Measurements from ENCODE around the gene ENOX2.

The ENOX2 gene

GRCh38 chrX:130578906-130579305, 324.1 kb downstream of the ENOX2 start:
- no peak overlapping the region for H3K9ac ChIP-seq (ENCODE audit: low read length)
- H2BK12ac ChIP-seq (ENCODE audit: low read length in 2 of 2): no peak overlapping the region
- no peak overlapping the region for H3K18ac ChIP-seq (ENCODE audit: low read depth in 1 of 2, low read length in 2 of 2)
- H2BK5ac ChIP-seq (ENCODE audit: low read depth, low read length, poor library complexity, severe bottlenecking): no peak overlapping the region
- H2BK15ac ChIP-seq (ENCODE audit: low read depth, poor library complexity, severe bottlenecking): no peak overlapping the region
- no peak overlapping the region for H2AFZ ChIP-seq (ENCODE audit: low read depth, low read length)
- no peak overlapping the region for H3K27ac ChIP-seq (ENCODE audit: low read length, poor library complexity, severe bottlenecking)
- no peak overlapping the region for H3K14ac ChIP-seq (ENCODE audit: low read length in 2 of 2)
- no peaks in the 10 kb centered on the region for H3K36me3 ChIP-seq (ENCODE audit: control insufficient read depth in 1 of 2, insufficient read depth in 2 of 2, low read depth in 1 of 2, low read length in 2 of 2)
- no peak for DNase-seq
- no peaks in the 10 kb centered on the region for H3K27me3 ChIP-seq (ENCODE audit: control insufficient read depth in 1 of 2, insufficient read depth in 1 of 2, low read length in 2 of 2)
- H2AK5ac ChIP-seq (ENCODE audit: low read length, severe bottlenecking): no peak overlapping the region
- no peaks in the 10 kb centered on the region for H3K79me1 ChIP-seq (replicated peaks; ENCODE audit: low read length, poor library complexity, severe bottlenecking)
- no peaks in the 10 kb centered on the region for H3K9me3 ChIP-seq (ENCODE audit: control insufficient read depth, low read length)
- H3K4me2 ChIP-seq (ENCODE audit: low read length, poor library complexity, severe bottlenecking): no peak overlapping the region
- no peak overlapping the region for H2BK120ac ChIP-seq (ENCODE audit: low read depth, low read length)
- H3K4me1 ChIP-seq (ENCODE audit: control insufficient read depth, insufficient read depth, low read depth, low read length): no peaks in the 10 kb centered on the region
- H3K4ac ChIP-seq (ENCODE audit: low read depth in 1 of 2, low read length in 2 of 2): no peak overlapping the region
- no peak overlapping the region for H4K91ac ChIP-seq (ENCODE audit: low read length)
- H3K4me3 ChIP-seq (ENCODE audit: insufficient read depth in 1 of 2, low read depth in 1 of 2, low read length in 2 of 2): no peak overlapping the region
- H3K23ac ChIP-seq (ENCODE audit: low read length in 2 of 2): no peak overlapping the region
- no peak overlapping the region for H4K8ac ChIP-seq (ENCODE audit: low read length)

GRCh38 chrX:130577431-130577830, 325.6 kb downstream of the ENOX2 start:
- Histone ChIP-seq H3K4me3 (ENCODE audit: insufficient read depth in 1 of 2, low read depth in 1 of 2, low read length in 2 of 2) (no peak overlapping the region), H3K36me3 (ENCODE audit: control insufficient read depth in 1 of 2, insufficient read depth in 2 of 2, low read depth in 1 of 2, low read length in 2 of 2) (no peaks in the 10 kb centered on the region), H3K27ac (ENCODE audit: low read length, poor library complexity, severe bottlenecking) (no peak overlapping the region), H3K27me3 (ENCODE audit: control insufficient read depth in 1 of 2, insufficient read depth in 1 of 2, low read length in 2 of 2) (no peaks in the 10 kb centered on the region), H3K9me3 (ENCODE audit: control insufficient read depth, low read length) (no peaks in the 10 kb centered on the region), H2BK120ac (ENCODE audit: low read depth, low read length) (no peak overlapping the region), H2BK5ac (ENCODE audit: low read depth, low read length, poor library complexity, severe bottlenecking) (no peak overlapping the region), H3K23ac (ENCODE audit: low read length in 2 of 2) (no peak overlapping the region), H3K4ac (ENCODE audit: low read depth in 1 of 2, low read length in 2 of 2) (no peak overlapping the region), H4K8ac (ENCODE audit: low read length) (no peak overlapping the region), H2BK12ac (ENCODE audit: low read length in 2 of 2) (no peak overlapping the region), H3K4me2 (ENCODE audit: low read length, poor library complexity, severe bottlenecking) (no peak overlapping the region), H2AFZ (ENCODE audit: low read depth, low read length) (no peak overlapping the region), H3K4me1 (ENCODE audit: control insufficient read depth, insufficient read depth, low read depth, low read length) (no peaks in the 10 kb centered on the region), H3K9ac (ENCODE audit: low read length) (no peak overlapping the region), H3K14ac (ENCODE audit: low read length in 2 of 2) (no peak overlapping the region), H3K79me1 (replicated peaks; ENCODE audit: low read length, poor library complexity, severe bottlenecking) (no peaks in the 10 kb centered on the region), H2BK15ac (ENCODE audit: low read depth, poor library complexity, severe bottlenecking) (no peak overlapping the region), H2AK5ac (ENCODE audit: low read length, severe bottlenecking) (no peak overlapping the region), H4K91ac (ENCODE audit: low read length) (no peak overlapping the region), H3K18ac (ENCODE audit: low read depth in 1 of 2, low read length in 2 of 2) (no peak overlapping the region)
- DNase-seq: no peak
- WGBS: 95% methylated on average over 1 of the region's 2 CpGs

GRCh38 chrX:130575831-130576389, 327.1 kb downstream of the ENOX2 start:
- no peaks in the 10 kb centered on the region for H3K79me1 ChIP-seq (replicated peaks; ENCODE audit: low read length, poor library complexity, severe bottlenecking)
- no peak overlapping the region for H3K27ac ChIP-seq (ENCODE audit: low read length, poor library complexity, severe bottlenecking)
- H2AK5ac ChIP-seq (ENCODE audit: low read length, severe bottlenecking): no peak overlapping the region
- H3K4me3 ChIP-seq (ENCODE audit: insufficient read depth in 1 of 2, low read depth in 1 of 2, low read length in 2 of 2): no peak overlapping the region
- no peaks in the 10 kb centered on the region for H3K9me3 ChIP-seq (ENCODE audit: control insufficient read depth, low read length)
- no peak overlapping the region for H3K9ac ChIP-seq (ENCODE audit: low read length)
- no peak overlapping the region for H2AFZ ChIP-seq (ENCODE audit: low read depth, low read length)
- no peaks in the 10 kb centered on the region for H3K27me3 ChIP-seq (ENCODE audit: control insufficient read depth in 1 of 2, insufficient read depth in 1 of 2, low read length in 2 of 2)
- no peak overlapping the region for H3K4ac ChIP-seq (ENCODE audit: low read depth in 1 of 2, low read length in 2 of 2)
- no peak overlapping the region for H2BK12ac ChIP-seq (ENCODE audit: low read length in 2 of 2)
- no peak overlapping the region for H3K4me2 ChIP-seq (ENCODE audit: low read length, poor library complexity, severe bottlenecking)
- H4K8ac ChIP-seq (ENCODE audit: low read length): no peak overlapping the region
- peak; percentile 31 for DNase-seq
- H3K4me1 ChIP-seq (ENCODE audit: control insufficient read depth, insufficient read depth, low read depth, low read length): no peaks in the 10 kb centered on the region
- no peak overlapping the region for H2BK5ac ChIP-seq (ENCODE audit: low read depth, low read length, poor library complexity, severe bottlenecking)
- WGBS: 43% methylated on average over 5 of the region's 6 CpGs
- no peak overlapping the region for H4K91ac ChIP-seq (ENCODE audit: low read length)
- H3K23ac ChIP-seq (ENCODE audit: low read length in 2 of 2): no peak overlapping the region
- H2BK15ac ChIP-seq (ENCODE audit: low read depth, poor library complexity, severe bottlenecking): no peak overlapping the region
- H3K14ac ChIP-seq (ENCODE audit: low read length in 2 of 2): no peak overlapping the region
- H3K36me3 ChIP-seq (ENCODE audit: control insufficient read depth in 1 of 2, insufficient read depth in 2 of 2, low read depth in 1 of 2, low read length in 2 of 2): no peaks in the 10 kb centered on the region
- no peak overlapping the region for H3K18ac ChIP-seq (ENCODE audit: low read depth in 1 of 2, low read length in 2 of 2)
- H2BK120ac ChIP-seq (ENCODE audit: low read depth, low read length): no peak overlapping the region

All from mesenchymal stem cell (in vitro differentiated cells and primary cell).